Right atrium auricular region (tissue), 2 donors: Measurements from ENCODE around the gene TBC1D26. TPM values are rescaled to one million over a fixed set of nuclear protein-coding genes. Genes with fewer than 3 reads are reported as not detected.
A peak's percentile ranks its signal among the peaks of the same experiment; 100 is the strongest.
"Not testable (repeated sequence)": the region's sequence is repeated elsewhere in the genome, so short reads cannot be mapped to it uniquely, and the experiment has no call there.

Source experiments
- DNase-seq: peaks from one replicate; pipeline ENCODE4 v3.0.0-alpha.2; 2019; ENCODE audit warnings: low spot score
- H3K27ac ChIP-seq, 2 donors: fragments of 200-600 bp; sonication (generic); 1 replicate in 1 of 2; 2 replicates in 1 of 2; pipeline ENCODE4 v1.5.1; 2016 to 2019
- H3K27me3 ChIP-seq, 2 donors: fragments of 200-600 bp; sonication (generic); one replicate each; pipeline versions ENCODE4 v1.5.1 to v1.6.0; 2017 to 2019
- H3K36me3 ChIP-seq: fragments of 200-600 bp; sonication (generic); one replicate; pipeline ENCODE4 v1.5.1; 2016
- H3K4me1 ChIP-seq, 2 donors: fragments of 200-600 bp; sonication (generic); one replicate each; pipeline versions ENCODE4 v1.5.1 to v1.6.0; 2017 to 2019
- H3K4me3 ChIP-seq, 2 donors: fragments of 200-600 bp; sonication (generic); 1 replicate in 1 of 2; 2 replicates in 1 of 2; pipeline ENCODE4 v1.5.1; 2017 to 2019; ENCODE audit warnings: mild to moderate bottlenecking in 1 of 2, moderate library complexity in 1 of 2
- H3K9me3 ChIP-seq, 2 donors: fragments of 200-600 bp; sonication (generic); one replicate each; pipeline ENCODE4 v1.5.1; 2019
- total RNA-seq, 2 donors: library from RNA; depleted of rRNA; stranded (reverse); fragments of >200 nt; gene quantifications; one replicate each; pipeline ENCODE4 v1.1.0, GENCODE V29; 2016
- TF ChIP-seq, protein P1 (sequence below), 2 donors: fragments of 200-600 bp; sonication (generic); IDR thresholded peaks; one replicate each; pipeline ENCODE4 v1.5.1; 2019; ENCODE audit warnings: antibody characterized with exemption in 2 of 2

Gene TBC1D26
- total RNA-seq, 2 donors from 2014 or later: not detected

GRCh38 chr17:15777717-15778116 is 45.6 kb downstream of the TBC1D26 start:
- TF ChIP-seq, protein P1, sequence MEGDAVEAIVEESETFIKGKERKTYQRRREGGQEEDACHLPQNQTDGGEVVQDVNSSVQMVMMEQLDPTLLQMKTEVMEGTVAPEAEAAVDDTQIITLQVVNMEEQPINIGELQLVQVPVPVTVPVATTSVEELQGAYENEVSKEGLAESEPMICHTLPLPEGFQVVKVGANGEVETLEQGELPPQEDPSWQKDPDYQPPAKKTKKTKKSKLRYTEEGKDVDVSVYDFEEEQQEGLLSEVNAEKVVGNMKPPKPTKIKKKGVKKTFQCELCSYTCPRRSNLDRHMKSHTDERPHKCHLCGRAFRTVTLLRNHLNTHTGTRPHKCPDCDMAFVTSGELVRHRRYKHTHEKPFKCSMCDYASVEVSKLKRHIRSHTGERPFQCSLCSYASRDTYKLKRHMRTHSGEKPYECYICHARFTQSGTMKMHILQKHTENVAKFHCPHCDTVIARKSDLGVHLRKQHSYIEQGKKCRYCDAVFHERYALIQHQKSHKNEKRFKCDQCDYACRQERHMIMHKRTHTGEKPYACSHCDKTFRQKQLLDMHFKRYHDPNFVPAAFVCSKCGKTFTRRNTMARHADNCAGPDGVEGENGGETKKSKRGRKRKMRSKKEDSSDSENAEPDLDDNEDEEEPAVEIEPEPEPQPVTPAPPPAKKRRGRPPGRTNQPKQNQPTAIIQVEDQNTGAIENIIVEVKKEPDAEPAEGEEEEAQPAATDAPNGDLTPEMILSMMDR (IDR thresholded peaks at IDR 0.05): no peak
- Histone ChIP-seq H3K4me1 (peaks cover 0 to 4% of the 10 kb centered on the region in 2 donors), H3K9me3 (peaks cover 0 to 4% of the 10 kb centered on the region in 2 donors), H3K27ac (no peak overlapping the region), H3K36me3 (no peaks in the 10 kb centered on the region), H3K27me3 (no peaks in the 10 kb centered on the region), H3K4me3 (no peak overlapping the region)
- no peak for DNase-seq

GRCh38 chr17:15779119-15779518 is 47.0 kb downstream of the TBC1D26 start:
- TF ChIP-seq, protein P1 (IDR thresholded peaks at IDR 0.05): no peak
- Histone ChIP-seq H3K4me1 (peaks cover 0 to 5% of the 10 kb centered on the region in 2 donors), H3K9me3 (peaks cover 0 to 4% of the 10 kb centered on the region in 2 donors), H3K36me3 (no peaks in the 10 kb centered on the region), H3K27ac (no peak overlapping the region), H3K27me3 (no peaks in the 10 kb centered on the region), H3K4me3 (no peak overlapping the region)
- no peak for DNase-seq

DNA sequence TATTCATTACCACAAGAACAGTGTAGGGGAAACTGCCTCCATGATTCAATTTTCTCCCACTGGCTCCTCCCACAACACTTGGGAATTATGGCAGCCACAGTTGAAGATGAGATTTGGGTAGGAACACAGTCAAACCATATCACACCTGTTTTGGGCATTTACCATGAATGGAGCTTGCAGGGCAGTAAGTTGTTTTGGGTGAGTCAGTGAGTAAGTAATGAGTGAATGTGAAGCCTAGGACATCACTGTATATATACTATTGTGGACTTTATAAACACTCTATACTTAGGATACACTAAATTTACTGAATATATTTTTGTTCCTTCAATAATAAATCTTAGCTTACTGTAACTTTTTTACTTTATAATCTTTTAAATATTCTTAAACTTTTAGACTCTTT is 48.1 kb downstream of the TBC1D26 start:
- DNase-seq: no peak
- H3K27ac ChIP-seq: no peak overlapping the region
- H3K4me3 ChIP-seq: no peak overlapping the region
- peaks cover 0 to 4% of the 10 kb centered on the region in 2 donors for H3K9me3 ChIP-seq
- no peaks in the 10 kb centered on the region for H3K27me3 ChIP-seq
- peaks cover 0 to 11% of the 10 kb centered on the region in 2 donors for H3K4me1 ChIP-seq
- H3K36me3 ChIP-seq: no peaks in the 10 kb centered on the region
- TF ChIP-seq, protein P1 (IDR thresholded peaks at IDR 0.05): no peak

DNA sequence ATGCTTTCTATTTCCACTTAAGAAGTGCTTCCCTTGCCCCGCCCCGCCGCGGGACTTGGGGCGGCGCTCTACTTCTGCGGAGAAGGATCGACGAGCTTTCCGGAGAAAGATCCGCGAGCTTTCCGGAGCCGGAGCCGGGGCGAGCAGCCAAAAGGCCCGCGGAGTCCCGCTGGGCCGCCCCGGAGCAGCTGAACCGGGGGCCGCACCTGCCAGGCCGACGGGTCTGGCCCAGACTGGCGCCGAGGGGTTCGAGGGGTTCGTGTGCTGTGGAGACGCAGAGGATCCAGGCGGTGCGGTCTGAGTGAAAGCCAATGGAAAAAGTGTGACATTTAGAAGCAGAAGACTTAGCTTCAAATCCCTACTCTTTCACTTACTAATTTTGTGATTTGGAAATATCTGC is 50.8 kb downstream of the TBC1D26 start:
- H3K27me3 ChIP-seq: no peaks in the 10 kb centered on the region
- TF ChIP-seq, protein P1 (IDR thresholded peaks at IDR 0.05): peak in 1 of 2 donors; percentile 49
- peak overlapping the region; percentile 42 to 58 for H3K4me3 ChIP-seq
- no peaks in the 10 kb centered on the region for H3K36me3 ChIP-seq
- peaks cover 0 to 17% of the 10 kb centered on the region in 2 donors for H3K4me1 ChIP-seq
- H3K27ac ChIP-seq: peak overlapping the region; percentile 73
- DNase-seq: no peak
- no peaks in the 10 kb centered on the region for H3K9me3 ChIP-seq

DNA sequence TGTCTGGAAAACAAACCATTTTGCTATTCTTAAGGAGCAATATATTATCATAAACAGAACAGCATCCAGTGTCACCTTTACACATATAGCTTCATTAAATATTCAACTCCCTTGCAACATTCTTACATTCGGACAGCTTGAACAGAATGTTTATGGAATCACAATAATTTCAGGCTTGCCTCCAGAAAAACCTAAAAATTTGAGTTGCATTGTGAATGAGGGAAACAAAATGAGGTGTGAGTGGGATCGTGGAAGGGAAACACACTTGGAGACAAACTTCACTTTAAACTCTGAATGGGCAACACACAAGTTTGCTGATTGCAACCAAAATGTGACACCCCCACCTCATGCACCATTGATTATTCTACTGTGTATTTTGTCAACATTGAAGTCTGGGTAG is 51.4 kb downstream of the TBC1D26 start:
- no peaks in the 10 kb centered on the region for H3K27me3 ChIP-seq
- H3K27ac ChIP-seq: peak overlapping the region; percentile 73
- H3K36me3 ChIP-seq: no peaks in the 10 kb centered on the region
- H3K9me3 ChIP-seq: no peaks in the 10 kb centered on the region
- TF ChIP-seq, protein P1 (IDR thresholded peaks at IDR 0.05): no peak
- H3K4me1 ChIP-seq: peaks cover 0 to 17% of the 10 kb centered on the region in 2 donors
- DNase-seq: no peak
- no peak overlapping the region for H3K4me3 ChIP-seq

- H3K4me1 ChIP-seq: peaks cover 0 to 17% of the 10 kb centered on the region in 2 donors
- DNase-seq: peak; percentile 61
- not testable (repeated sequence) for H3K27ac ChIP-seq, H3K36me3 ChIP-seq, H3K4me3 ChIP-seq, H3K9me3 ChIP-seq, H3K27me3 ChIP-seq
Measured at GRCh38 chr17:15784351-15784750, 52.3 kb downstream of the TBC1D26 start.

DNA sequence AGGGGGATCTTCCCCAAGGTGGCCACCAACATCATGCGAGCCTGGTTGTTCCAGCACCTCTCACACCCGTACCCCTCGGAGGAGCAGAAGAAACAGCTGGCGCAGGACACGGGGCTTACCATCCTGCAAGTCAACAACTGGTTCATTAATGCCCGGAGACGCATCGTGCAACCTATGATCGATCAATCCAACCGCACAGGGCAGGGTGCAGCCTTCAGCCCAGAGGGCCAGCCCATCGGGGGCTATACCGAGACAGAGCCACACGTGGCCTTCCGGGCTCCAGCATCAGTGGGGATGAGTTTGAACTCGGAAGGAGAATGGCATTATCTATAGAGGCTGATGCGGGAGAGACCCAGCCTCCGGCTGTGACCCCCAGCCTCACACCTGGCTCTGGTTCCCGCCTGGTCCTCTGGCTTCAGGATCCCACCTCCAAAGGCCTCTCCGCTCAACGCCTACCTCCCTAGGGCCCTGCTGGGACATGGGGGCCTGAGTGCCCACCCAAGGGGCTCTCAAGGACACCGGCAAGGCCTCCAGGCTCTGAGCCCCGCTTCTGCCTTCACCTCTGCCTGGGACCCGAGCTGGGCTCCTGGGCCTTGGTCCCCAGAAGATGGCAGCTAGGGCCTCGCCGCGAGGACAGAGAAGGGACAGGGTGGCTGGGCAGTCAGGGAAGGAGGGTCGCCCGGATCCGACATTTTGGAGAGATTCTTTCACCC is 55.4 kb downstream of the TBC1D26 start:
- not testable (repeated sequence) for H3K27me3 ChIP-seq, H3K36me3 ChIP-seq, H3K4me3 ChIP-seq, DNase-seq, H3K9me3 ChIP-seq, H3K27ac ChIP-seq
- peaks cover 0 to 14% of the 10 kb centered on the region in 2 donors for H3K4me1 ChIP-seq

DNA sequence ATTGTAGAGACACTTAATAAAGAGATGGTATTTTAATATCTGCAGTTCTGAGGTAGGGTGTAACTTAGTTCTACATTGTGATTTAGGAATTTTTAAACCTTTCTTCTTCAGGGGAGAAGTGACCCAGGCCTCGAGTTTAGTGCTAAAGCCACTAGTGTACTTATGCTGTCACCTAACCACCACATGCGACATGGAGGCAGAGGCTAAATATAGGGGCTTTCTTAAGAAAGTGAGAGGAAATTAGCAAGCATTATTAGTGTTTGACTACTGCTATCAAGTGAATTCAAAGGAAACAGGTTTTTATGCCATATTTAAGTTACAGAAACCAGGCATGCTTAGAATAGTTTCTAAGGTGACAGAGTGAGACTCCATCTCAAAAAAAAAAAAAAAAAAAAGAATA is 56.3 kb downstream of the TBC1D26 start:
- not testable (repeated sequence) for H3K27me3 ChIP-seq, H3K9me3 ChIP-seq, H3K27ac ChIP-seq, H3K4me3 ChIP-seq, DNase-seq, H3K36me3 ChIP-seq
- H3K4me1 ChIP-seq: peaks cover 0 to 13% of the 10 kb centered on the region in 2 donors
